GM12891 (cell line): ENCODE results near the gene LZTFL1.

ENCODE experiments used
- POLR2AphosphoS5 ChIP-seq: IDR thresholded peaks from 2 replicates; pipeline ENCODE4 v1.6.1; 2011; ENCODE audit warnings: low read depth, low read length, control low read depth
- POU2F2 ChIP-seq: IDR thresholded peaks from 2 replicates; pipeline ENCODE4 v1.6.1; 2011; ENCODE audit warnings: low read depth, mild to moderate bottlenecking, control low read depth, low read length, moderate library complexity

DNA sequence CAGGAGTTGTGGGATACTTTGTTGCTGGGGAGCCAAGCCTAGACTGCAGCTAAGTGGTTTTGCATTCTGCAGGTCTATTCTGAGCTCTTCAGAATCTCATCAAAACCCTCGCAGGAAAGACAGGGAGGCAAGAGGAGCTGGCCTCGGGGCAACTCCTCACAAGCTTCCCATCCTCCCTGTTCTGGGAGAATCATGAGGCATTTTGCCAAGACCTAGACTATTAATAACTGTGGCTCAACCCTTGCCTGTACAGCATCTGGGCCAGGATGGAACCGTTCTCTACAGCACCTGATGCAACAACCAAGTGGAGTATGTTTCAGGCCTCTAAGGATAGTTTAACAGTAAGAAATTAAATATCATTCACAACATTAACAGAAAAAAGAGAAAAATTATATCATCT lies 25.4 kb downstream of the LZTFL1 start:
- TF ChIP-seq POLR2AphosphoS5 (no peak), POU2F2 (no peak)
